ENCODE measurements around the gene TRDN. TPM values are rescaled to one million over a fixed set of nuclear protein-coding genes. Genes with fewer than 3 reads are reported as not detected.

The TRDN gene
- total RNA-seq, 2 donors from 2014 or later, result 0.14 TPM; not detected in 1

GRCh38 chr6:123427008-123427407 lies 209.7 kb downstream of the TRDN start:
- H3K4me1 ChIP-seq (ENCODE audit: control insufficient read depth in 1 of 2, low read depth in 2 of 2), result no peaks in the 10 kb centered on the region
- no peaks in the 10 kb centered on the region for H3K27me3 ChIP-seq (replicated peaks; ENCODE audit: insufficient read depth)
- H3K4me3 ChIP-seq, result no peak overlapping the region
- ATAC-seq (ENCODE audit: insufficient number of reproducible peaks, low FRiP score, low read depth) (no peak), DNase-seq (ENCODE audit: low spot score) (no peak)
- TF ChIP-seq CTCF (IDR thresholded peaks at IDR 0.05), result no peak
- no peaks in the 10 kb centered on the region for H3K36me3 ChIP-seq
- H3K27ac ChIP-seq, result no peak overlapping the region
- no peaks in the 10 kb centered on the region for H3K9me3 ChIP-seq

GRCh38 chr6:123423130-123423529 lies 213.6 kb downstream of the TRDN start:
- TF ChIP-seq CTCF (IDR thresholded peaks at IDR 0.05), result no peak
- H3K36me3 ChIP-seq, result no peaks in the 10 kb centered on the region
- DNase-seq (ENCODE audit: low spot score) (no peak), ATAC-seq (ENCODE audit: insufficient number of reproducible peaks, low FRiP score, low read depth) (no peak)
- H3K4me1 ChIP-seq (ENCODE audit: control insufficient read depth in 1 of 2, low read depth in 2 of 2), result peaks cover 0 to 2% of the 10 kb centered on the region in 2 donors
- no peaks in the 10 kb centered on the region for H3K9me3 ChIP-seq
- H3K27me3 ChIP-seq (replicated peaks; ENCODE audit: insufficient read depth), result no peaks in the 10 kb centered on the region
- H3K4me3 ChIP-seq, result no peak overlapping the region
- no peak overlapping the region for H3K27ac ChIP-seq

- ATAC-seq (ENCODE audit: insufficient number of reproducible peaks, low FRiP score, low read depth), result no peak
- TF ChIP-seq CTCF (IDR thresholded peaks at IDR 0.05), result no peak
- H3K4me3 ChIP-seq, result no peak overlapping the region
- H3K36me3 ChIP-seq, result no peaks in the 10 kb centered on the region
- H3K27ac ChIP-seq, result no peak overlapping the region
- no peak for DNase-seq (ENCODE audit: low spot score)
- H3K27me3 ChIP-seq (replicated peaks; ENCODE audit: insufficient read depth), result no peaks in the 10 kb centered on the region
- no peaks in the 10 kb centered on the region for H3K9me3 ChIP-seq
- peaks cover 0 to 9% of the 10 kb centered on the region in 2 donors for H3K4me1 ChIP-seq (ENCODE audit: control insufficient read depth in 1 of 2, low read depth in 2 of 2)
Observed at GRCh38 chr6:123420512-123420911, 216.2 kb downstream of the TRDN start.

GRCh38 chr6:123418071-123418470 lies 218.7 kb downstream of the TRDN start:
- no peak for TF ChIP-seq CTCF (IDR thresholded peaks at IDR 0.05)
- no peak for ATAC-seq (ENCODE audit: insufficient number of reproducible peaks, low FRiP score, low read depth)

GRCh38 chr6:123417535-123417934 lies 219.2 kb downstream of the TRDN start:
- no peak for ATAC-seq (ENCODE audit: insufficient number of reproducible peaks, low FRiP score, low read depth)
- no peak for TF ChIP-seq CTCF (IDR thresholded peaks at IDR 0.05)
- Histone ChIP-seq H3K9me3 (no peaks in the 10 kb centered on the region), H3K36me3 (no peaks in the 10 kb centered on the region), H3K4me3 (no peak overlapping the region), H3K27me3 (replicated peaks; ENCODE audit: insufficient read depth) (no peaks in the 10 kb centered on the region), H3K27ac (no peak overlapping the region), H3K4me1 (ENCODE audit: control insufficient read depth in 1 of 2, low read depth in 2 of 2) (peaks cover 0 to 9% of the 10 kb centered on the region in 2 donors)
- DNase-seq (ENCODE audit: low spot score), result no peak

More at GRCh38 chr6:123418071-123418470, 218.7 kb downstream of the TRDN start:
- no peaks in the 10 kb centered on the region for H3K9me3 ChIP-seq
- peaks cover 0 to 9% of the 10 kb centered on the region in 2 donors for H3K4me1 ChIP-seq (ENCODE audit: control insufficient read depth in 1 of 2, low read depth in 2 of 2)
- no peak overlapping the region for H3K27ac ChIP-seq
- no peaks in the 10 kb centered on the region for H3K36me3 ChIP-seq
- no peak overlapping the region for H3K4me3 ChIP-seq
- no peak for DNase-seq (ENCODE audit: low spot score)
- no peaks in the 10 kb centered on the region for H3K27me3 ChIP-seq (replicated peaks; ENCODE audit: insufficient read depth)
